ENCODE data around the gene PPP2R3A. TPM values are rescaled to one million over a fixed set of nuclear protein-coding genes. Genes with fewer than 3 reads are reported as not detected.
A peak's percentile ranks its signal among the peaks of the same experiment; 100 is the strongest.

PPP2R3A gene
- total and polyA plus RNA-seq, 9 of the 15 experiments (the other 6 are each of a cell fraction or from before 2014, with no cell fraction given): 0.10 to 0.50 (median 0.24) TPM

DNA sequence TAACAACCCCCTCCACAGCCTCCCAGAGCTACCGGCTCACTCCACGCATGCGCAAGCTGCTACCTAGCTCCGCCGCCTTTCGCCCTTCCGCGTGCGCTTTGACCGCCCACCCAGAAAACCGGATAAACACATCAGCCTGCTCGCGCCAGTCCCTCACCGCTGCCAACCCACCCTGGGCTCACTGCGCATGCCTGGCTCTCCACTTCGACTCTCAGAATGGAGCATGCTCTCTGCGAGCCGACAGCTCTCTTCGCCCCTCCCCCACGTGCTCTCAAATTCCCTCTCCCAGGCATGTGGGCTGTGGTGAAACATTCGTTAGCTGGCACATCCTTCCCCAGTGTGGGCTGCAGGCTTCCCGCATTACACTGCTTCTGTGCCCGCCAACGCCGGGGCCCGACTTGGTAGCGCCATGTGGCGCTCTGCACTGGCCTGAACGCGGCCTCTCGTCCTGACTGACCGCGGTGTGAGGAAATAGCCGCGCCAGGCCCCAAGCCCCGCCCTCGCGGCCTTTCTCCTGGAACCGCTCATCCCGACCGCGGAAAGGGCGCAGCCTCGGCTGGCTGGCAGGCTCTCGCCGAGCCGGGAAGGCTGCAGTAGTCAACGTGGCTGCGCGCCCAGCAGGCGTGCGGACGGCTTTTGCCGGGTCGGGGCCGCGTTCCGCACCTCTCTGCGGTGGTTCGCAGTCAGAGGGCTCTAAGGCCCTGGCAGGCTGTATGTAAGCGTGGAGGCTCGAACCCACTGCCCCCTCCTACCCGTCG, 231.1 kb downstream of the PPP2R3A start (continued):
- TF ChIP-seq BCL6 (CRISPR knock-in tag; IDR thresholded peaks at IDR 0.05) (no peak), SAFB (IDR thresholded peaks at IDR 0.05; ENCODE audit: borderline replicate concordance, low read depth, low read length) (0 out of 2 replicates have a peak, but pooled peaks have one; percentile 26), CREBBP (IDR thresholded peaks at IDR 0.05; ENCODE audit: low read depth, low read length) (no peak), ZHX1 (conservative IDR thresholded peaks at IDR 0.05; ENCODE audit: low read length) (no peak), TSC22D4 (tag; IDR thresholded peaks at IDR 0.05) (no peak), BCOR (IDR thresholded peaks at IDR 0.05) (no peak), RBM25 (IDR thresholded peaks at IDR 0.05; ENCODE audit: low read depth, low read length, severe bottlenecking) (no peak), ZNF239 (CRISPR knock-in tag; IDR thresholded peaks at IDR 0.05) (no peak), KAT2B (IDR thresholded peaks at IDR 0.05; ENCODE audit: low read depth, low read length) (no peak), REST (IDR thresholded peaks at IDR 0.05; ENCODE audit: borderline replicate concordance) (peak; percentile 77), REST (CRISPR knock-in tag; IDR thresholded peaks at IDR 0.05; ENCODE audit: low read depth) (0 out of 2 replicates have a peak, but pooled peaks have one; percentile 37), ZKSCAN1 (IDR thresholded peaks at IDR 0.05; ENCODE audit: low read depth, low read length) (no peak; the same call in none of the 2 replicates), ETV1 (tag; conservative IDR thresholded peaks at IDR 0.05; ENCODE audit: low read depth) (peak; percentile 62; the same call in 1 of the 2 replicates)
- TF ChIP-seq, protein P1, sequence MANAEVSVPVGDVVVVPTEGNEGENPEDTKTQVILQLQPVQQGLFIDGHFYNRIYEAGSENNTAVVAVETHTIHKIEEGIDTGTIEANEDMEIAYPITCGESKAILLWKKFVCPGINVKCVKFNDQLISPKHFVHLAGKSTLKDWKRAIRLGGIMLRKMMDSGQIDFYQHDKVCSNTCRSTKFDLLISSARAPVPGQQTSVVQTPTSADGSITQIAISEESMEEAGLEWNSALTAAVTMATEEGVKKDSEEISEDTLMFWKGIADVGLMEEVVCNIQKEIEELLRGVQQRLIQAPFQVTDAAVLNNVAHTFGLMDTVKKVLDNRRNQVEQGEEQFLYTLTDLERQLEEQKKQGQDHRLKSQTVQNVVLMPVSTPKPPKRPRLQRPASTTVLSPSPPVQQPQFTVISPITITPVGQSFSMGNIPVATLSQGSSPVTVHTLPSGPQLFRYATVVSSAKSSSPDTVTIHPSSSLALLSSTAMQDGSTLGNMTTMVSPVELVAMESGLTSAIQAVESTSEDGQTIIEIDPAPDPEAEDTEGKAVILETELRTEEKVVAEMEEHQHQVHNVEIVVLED (CRISPR knock-in tag; IDR thresholded peaks at IDR 0.05): no peak
- TF ChIP-seq, protein P2, sequence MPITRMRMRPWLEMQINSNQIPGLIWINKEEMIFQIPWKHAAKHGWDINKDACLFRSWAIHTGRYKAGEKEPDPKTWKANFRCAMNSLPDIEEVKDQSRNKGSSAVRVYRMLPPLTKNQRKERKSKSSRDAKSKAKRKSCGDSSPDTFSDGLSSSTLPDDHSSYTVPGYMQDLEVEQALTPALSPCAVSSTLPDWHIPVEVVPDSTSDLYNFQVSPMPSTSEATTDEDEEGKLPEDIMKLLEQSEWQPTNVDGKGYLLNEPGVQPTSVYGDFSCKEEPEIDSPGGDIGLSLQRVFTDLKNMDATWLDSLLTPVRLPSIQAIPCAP (CRISPR knock-in tag; IDR thresholded peaks at IDR 0.05; ENCODE audit: borderline replicate concordance): 0 out of 2 replicates have a peak, but pooled peaks have one; percentile 67

Measured in K562 (cell line).